Stimulated activated CD4-positive, alpha-beta T cell treated with anti-CD3 and anti-CD28 coated beads, Interleukin-12 subunit alpha, Interleukin-12 subunit beta, amount 100 ng/mL, for 24 hours (primary cell): Measurements from ENCODE around the gene RGS7BP.
"Not testable (repeated sequence)": the region's sequence is repeated elsewhere in the genome, so short reads cannot be mapped to it uniquely, and the experiment has no call there.

Source experiments
- DNase-seq, 2 experiments: peaks; one replicate each; pipeline ENCODE4 v3.0.0-alpha.2; 2020; ENCODE audit warnings: low read depth in 2 of 2

The RGS7BP gene

DNA sequence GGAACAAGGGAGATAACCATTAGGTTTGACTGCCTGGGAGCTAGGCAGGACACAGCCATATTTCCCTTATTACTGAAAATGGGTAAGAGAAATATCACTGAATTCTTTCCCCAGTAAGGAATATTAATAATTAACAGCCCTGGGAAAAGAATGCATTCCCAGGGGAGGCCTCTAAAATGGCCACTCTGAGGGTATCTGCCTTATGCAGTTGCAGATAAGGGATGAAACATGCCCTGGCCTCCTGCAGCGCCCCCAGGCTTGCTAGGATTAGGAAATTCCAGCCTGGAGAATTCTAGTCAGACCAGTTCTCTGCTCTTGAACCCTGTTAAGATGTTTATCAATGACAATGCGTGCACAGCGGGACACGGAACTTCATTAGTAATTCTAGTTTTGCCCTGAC lies 52.8 kb downstream of the RGS7BP start:
- not testable (repeated sequence) for DNase-seq

DNA sequence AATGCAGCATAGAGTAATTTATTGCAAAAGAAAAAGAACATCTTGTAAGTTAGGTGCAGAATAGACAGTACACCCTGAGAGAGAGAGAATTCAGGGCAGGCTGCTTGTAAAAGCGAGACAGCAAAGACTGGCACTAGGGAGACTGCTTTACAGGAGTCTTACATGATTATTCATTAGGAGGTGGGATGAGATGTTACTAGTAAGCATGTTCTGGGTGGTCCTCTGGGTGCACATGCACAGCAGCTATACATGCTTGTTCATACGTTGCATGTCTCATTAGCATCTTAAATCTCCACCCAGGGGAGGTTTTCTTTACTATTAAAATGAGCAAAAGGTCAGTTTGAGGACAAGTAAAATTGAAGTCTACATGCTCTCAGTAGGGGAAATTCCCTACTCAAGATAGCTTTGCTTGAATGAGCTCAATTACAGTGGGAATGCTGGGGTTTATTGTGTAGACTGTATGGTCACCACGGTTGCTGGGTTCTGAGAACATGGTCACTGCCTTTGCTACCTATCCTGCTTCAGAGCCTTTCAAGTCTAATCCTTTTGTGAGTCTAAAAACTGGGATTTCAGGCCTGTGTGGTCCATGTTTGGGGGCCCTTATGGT lies 60.6 kb downstream of the RGS7BP start:
- no peak for DNase-seq

DNA sequence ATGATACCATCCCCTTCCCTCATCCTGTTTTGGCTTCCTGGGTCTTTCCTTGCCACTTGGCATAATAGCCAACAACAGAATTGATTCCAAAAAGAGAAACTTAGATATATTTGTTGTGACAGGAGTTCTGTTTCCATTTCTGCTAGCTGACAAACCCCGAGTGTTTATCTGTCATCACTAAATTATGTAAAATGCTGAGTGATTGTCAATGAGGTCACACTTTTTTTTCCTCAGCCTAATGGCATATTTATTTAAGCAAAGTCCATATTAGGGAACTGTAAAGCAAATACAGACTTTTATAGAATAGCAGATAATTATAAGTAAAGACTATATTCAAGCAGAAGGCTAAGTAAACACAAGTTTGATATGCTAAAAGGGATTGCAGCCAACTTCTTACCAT lies 64.0 kb downstream of the RGS7BP start:
- no peak for DNase-seq

DNA sequence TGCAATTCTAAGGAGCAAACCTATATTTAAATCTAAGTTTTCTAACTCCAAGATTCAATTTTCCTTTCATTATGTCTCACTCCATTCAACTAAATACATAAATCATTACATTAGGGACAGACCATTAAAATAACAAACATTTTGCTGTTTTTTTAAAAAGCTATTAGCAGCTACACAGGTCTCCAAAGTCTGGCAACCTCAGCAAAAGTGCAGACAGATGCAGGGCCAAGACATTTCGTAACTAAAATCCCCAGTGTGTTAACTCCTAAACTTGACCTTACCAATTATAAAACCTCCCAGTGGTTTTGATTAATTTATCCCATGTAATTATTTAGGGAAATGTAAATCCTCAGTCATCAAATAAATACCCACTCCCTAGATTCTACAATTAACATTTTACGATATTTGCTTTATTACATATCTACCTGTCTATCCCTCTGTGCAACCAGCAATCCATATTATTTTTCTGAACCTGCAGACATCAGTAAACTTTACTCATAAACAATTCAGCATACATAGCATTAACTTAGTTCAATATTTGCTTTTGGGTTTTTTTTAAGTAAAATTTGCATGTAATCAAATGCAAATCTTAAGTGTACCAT lies 64.7 kb downstream of the RGS7BP start:
- DNase-seq, result no peak

DNA sequence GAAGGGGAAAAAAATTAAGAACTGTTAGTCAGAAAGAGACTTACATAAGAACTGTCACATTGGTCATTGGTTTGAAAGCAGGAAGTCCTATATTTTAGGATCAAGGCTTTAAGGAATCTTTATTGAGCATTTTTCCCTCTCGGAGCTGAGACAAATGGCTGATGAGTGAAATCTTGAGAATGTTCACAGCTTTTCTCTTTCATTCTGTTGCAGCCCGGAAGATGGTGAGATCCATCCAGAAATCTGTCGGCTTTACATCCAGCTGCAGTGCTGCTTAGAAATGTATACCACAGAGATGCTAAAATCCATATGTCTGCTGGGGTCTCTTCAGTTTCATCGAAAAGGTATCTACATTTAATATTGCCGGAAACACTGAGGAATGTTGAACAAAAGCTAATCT lies 69.7 kb downstream of the RGS7BP start:
- no peak for DNase-seq

DNA sequence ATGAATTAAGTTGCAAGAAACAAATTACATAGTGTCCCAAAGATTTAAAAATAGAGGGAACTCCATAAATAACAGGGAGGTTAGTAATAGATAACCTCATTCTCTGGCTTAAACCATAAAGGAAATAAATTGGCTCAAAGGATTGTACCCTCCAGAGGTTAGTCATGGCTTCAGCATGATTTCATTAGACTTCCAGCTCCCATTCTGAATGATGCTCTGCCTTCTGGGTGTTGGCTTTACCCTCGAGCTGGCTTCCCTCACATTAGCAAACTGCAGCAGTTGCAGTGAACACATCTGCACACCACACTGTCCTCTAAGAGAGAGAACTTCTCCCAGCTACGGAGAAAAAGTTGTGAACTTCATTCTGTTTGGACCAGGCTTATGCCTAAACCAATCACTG lies 70.4 kb downstream of the RGS7BP start:
- no peak for DNase-seq

DNA sequence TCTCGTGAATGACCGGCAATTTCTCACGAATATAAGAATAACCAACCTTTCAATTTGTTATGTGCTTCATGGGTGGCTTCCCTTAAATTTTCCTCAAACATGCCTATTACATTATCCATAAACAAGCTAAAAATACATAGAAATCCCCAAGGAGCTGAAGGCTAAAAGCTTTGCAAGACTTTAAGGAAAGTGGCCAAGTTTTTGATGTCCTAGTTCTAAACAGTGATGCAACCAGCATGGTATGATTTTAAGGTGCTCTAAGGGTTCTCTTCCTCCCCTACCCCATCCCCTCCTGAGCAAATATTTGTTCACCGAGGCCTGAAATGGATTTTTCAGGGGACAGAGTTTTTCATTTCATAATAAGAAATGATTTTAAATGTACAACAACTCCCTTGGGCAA lies 79.8 kb downstream of the RGS7BP start:
- DNase-seq, result no peak

DNA sequence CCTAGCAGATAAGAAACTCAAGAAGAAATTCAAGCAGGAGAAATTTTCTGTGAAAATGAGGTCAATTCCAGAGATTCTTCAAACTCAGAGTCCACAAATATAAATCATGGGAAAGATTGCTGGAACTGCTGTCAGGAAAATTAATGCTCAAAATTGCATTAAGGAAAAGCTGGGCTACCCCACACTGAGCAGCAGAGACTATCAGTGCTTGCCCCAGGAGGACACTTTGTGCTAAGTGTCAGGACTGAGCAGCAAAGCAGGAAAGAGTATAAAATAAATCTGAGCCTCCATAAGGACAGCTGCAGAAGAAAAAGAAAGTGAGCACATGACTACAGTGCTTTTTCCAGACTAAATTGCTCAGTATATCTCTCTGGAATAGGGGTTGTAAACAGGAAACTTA lies 81.6 kb downstream of the RGS7BP start:
- no peak for DNase-seq

DNA sequence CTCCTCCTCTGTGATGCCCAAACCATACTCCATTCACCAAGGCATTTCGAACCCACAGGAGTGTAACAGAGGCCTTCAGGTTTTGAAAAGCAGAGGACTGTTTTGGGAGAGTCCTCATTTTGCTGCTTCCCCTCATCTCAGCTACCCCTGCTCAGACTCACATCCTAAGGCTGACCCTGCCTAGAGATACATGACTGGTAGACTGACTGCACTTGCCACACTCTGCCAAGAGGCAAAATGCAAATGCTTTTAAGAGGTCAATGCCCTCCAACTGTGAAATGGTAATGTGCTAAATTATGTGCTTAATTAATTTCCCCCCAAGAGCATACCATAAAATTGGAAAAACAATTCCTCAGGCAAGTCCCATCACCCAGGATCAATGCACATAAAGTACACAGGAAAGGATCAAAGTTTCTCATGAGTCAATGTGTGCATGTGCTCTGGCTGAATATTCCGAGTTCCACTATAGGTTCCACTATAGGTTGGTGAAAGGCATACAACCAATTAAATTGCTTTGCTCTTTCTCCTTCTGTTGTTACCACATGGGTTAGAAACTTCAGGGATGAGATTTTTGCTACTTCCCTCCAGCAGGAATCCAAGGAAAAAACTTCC lies 87.0 kb downstream of the RGS7BP start:
- DNase-seq, result no peak

DNA sequence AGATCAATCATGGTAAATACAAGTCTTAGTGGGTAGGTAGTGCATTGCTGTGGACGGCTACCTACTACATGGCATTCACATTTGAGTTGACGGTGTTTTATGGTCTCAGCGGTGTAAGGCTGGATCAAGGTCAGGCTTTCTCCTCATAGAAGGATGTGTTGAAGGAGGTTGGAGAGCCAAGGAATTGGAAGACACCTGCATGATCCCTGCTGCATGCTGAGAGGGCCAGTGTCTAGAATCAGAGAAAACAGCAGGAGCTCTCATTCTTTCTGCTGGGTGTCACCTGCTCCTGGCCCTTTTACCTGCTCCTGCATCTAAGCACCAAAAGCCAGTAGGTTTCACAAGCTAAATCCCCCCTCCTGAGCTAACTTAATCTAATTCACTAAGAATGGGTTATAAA lies 88.2 kb downstream of the RGS7BP start:
- DNase-seq, result no peak

DNA sequence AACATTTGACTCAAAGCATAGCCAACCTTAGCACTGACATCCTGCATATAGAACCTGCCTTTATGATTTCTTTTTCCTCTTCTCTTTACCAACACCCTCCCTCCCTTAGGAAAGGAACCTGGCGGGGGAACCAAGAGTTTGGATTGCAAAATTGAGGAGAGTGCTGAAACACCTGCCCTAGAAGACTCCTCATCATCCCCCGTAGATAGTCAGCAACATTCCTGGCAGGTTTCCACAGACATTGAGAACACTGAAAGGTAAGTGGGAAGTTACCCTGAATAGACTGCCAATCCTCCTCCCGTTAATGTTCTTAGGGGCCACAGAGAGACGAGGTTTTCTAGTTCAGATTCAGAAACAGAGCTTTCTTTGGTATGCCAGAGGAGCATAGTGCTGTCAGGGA lies 88.8 kb downstream of the RGS7BP start:
- DNase-seq, result no peak

DNA sequence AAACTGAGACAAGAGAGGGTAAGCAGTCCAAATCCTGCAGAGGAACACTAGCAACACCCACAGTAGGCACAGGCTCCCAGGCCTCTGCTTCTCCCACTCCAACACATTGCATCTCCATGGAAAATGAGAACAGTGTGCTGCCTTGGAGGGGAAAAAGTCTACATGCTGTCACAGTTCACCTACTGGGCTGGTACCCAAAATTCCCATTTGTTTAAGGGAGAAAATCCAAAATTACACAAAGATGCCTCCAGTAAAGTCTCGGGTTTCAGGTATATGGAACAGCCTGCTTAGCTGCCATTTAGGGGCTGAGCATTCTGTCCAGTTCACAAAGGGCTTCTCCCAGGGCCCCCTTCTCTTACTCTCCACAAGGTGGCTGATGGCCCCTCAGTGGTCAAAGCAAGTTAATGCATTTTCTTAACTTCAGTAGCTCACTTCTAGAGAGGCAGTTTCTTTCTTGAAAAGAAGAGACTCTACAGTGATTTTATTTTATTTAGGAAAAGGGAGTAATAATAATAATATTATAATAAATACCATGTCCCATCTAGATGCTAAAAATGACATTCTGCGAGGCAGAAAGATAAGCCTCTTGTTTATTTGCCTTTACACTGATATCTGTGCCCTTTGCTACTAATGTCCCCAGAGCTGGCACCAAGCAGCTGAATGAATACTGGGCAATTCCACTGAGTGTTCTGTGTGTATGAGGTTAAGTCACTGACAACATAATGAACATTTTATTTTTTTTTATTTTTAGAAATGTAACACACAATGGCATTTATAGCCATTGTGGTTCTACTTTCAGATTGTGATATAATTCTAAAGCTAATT lies 89.4 kb downstream of the RGS7BP start:
- no peak for DNase-seq

DNA sequence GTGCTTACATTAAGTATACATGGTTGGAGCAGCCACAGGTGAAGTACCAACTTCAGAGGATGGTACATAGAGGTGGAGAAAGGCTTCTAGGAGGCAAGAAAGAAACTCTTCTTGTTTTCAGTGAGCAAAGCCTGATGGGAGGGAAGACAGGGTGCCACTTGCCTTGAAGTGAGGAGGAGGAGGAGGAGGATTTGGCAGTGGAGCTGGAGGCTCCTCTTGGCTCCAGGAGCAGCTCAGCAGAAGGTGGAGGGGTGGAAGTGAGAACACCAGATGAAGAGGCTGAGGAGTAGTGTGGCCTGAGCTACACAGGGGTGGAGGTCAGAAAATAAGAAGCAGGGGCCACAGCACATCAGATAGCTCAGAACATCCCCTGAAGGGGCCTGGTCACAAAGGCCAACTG lies 93.4 kb downstream of the RGS7BP start:
- no peak for DNase-seq

DNA sequence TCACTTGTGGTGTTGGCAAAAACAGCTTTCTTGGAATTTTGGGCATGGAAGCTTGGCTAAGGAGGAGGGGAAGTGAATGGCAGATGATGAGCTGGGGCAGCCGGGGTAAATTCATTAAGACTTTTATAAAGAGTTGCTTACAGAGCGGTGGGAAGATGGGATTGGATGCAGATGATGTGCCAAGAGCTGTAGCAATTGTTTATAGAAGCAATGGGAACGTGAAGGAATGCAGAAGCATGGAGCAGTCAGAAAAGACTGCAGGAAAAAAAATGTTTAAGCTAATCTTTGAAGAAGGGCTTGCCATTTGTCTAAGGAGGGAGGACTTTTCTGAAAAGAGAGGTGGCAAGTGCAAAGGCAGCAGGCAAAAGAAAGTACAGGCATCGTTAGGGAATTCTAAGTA lies 97.9 kb downstream of the RGS7BP start:
- no peak for DNase-seq

DNA sequence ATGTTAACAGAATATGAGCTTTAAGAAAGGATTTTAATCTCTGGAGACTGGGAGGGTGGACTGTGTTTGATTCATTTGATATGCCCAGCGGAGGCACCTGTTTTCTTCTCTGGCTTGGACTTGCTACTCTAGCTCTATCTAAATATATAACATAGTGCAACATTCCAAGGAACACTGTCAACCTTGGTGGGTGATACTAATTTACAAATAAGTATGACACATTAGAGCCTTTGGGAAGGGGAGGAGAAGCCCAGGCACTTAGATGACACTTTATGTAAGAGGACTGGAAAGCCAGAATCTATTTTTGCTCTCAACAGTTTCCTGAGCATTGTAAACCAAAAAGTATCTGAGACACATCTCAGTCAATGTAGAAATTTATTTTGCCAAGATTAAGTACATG lies 101.1 kb downstream of the RGS7BP start:
- DNase-seq, result no peak

DNA sequence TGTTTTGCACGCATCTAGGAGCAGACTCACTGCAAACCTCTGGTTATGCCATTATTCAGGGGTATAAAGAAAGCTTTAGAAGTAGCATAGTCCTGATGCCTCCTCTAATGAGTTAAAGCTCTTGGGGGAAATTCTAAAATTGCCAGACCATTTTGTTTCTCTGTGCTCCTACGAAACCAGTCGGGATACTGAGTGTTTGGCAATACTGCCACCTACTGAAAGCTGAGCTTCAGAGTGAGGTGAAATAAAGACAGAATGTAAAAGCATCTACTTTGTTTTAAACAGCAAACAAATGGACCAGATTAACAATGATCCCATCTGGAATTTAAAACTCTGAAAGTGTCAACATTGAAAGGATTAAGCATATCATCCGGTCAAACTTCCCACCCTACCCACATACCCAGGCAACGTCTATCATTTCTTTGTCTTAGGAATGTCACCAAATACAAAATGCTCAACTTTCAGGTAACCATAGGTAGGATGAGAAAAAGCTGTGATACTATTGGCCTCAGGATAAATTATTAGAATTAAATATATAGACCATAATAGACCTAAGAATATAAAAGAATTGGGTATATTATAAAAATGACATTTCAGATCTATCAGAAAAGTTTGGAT lies 106.6 kb downstream of the RGS7BP start:
- no peak for DNase-seq

DNA sequence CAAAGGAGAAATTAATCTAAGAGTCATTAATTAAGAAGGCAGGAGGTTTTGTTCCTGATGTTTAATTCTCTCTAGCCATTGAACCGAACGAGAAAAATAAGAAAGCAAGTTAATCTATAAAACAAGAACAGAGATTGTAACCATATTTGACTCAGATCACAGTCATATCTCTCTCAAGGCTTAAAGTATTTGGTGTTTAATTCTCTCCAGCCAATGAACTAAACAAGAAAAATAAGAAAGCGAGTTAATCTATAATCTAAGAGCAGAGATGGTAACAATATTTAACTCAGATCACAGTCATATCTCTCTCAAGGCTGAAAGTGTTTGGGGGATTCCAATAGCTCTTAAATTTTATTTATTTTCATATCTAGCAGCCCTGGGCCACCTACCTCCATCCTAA lies 110.1 kb downstream of the RGS7BP start:
- DNase-seq, result no peak

DNA sequence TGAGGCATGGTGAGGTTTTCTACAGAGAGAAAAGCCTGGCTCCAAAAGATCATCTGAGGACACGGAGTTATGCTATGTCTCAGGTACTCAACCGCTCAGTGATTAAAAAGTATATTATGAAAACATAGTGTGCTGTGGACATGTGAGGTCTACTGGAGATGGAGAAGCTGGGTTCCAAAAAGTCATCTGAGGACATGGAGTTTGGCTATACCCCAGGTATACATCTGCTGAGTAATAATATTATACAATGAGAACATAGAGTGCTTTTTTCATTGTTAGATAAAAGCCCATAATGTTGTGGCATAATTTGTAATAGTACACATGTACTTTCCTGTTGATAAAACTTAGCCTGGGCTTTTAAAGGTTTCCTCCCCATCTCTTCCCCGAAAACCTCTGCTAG lies 113.8 kb downstream of the RGS7BP start:
- no peak for DNase-seq

DNA sequence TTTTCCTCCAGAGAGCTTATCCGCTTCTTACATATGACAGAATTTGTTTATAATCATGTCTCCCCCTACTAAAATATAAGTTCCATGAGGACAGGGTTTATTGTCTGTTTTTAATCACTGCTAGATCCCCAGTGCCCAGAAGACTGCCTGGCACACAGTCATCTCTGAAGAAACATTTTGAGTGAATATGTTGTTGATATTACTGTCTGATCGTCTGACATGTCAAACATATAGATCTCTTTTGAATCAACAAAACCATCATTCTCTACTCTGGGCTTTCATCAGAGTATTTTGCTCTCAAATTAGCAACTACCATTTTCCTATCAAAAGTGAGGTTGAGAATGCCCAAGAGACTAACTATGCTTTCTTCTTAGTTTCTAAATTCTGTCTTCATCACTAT lies 117.2 kb downstream of the RGS7BP start:
- no peak for DNase-seq

DNA sequence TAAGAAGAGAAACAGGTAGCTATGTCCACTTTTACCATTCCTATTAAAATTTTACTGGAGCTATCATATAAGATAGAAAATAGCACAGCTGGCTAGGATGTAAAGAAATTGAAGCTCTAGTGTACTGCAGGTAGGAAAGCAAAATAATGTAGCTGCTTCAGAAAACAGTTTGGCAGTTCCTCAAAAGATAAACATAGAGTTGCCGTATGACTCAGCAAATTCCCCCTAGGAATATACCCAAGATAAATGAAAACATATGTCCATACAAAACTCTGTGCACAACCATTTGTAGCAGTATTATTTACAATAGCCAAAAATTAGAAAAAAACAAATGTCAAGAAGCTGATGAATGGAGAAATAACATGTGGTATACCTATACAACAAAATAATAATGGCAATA lies 119.9 kb downstream of the RGS7BP start:
- DNase-seq, result no peak

DNA sequence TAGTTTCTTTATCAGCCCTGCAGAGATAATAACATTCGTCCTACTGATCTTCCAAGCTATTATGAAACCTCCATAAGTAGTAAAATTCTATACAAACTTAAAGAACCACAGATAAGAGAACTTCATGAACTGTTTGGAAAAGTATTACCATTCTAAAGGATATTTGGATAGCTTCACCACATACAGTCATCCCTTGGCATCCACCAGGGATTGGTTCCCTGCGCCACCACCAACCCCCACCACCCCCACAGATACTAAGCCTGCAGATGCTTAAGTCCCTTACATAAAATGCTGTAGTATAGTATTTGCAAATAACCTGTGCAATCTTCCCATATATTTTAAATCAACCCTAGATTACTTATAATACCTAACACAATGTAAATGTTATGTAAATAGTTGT lies 123.1 kb downstream of the RGS7BP start:
- no peak for DNase-seq

DNA sequence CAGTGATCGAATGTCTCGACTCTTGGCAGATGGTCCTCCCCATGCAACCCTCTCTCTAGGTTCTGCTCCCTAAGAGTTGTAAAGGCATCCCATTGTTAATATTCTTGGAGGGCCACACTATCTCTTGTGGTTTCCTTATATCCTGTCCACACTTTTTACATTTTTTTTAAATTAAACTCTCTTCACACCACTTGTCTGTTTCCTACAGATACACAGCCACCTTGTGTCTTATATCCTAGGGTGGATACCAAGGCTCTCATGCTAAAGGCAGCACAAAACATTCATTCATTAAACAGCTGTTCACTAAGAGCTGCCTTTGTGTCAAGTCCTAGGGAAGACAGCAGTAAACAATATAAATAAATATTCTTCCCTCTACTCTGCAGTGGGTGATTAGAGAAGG lies 124.0 kb downstream of the RGS7BP start:
- DNase-seq, result no peak
